Thoracic aorta (tissue), 2 donors: ENCODE results near the gene PDE8A. TPM values are rescaled to one million over a fixed set of nuclear protein-coding genes. Genes with fewer than 3 reads are reported as not detected.

ENCODE experiments used
- ATAC-seq: fragments of 150-250 bp; one replicate; pipeline ENCODE4 v1.8.0; 2017; ENCODE audit warnings: low read depth; ENCODE audit not compliant: insufficient number of reproducible peaks, low FRiP score
- DNase-seq: peaks from one replicate; pipeline ENCODE4 v3.0.0-alpha.2; 2020; ENCODE audit warnings: low spot score
- H3K27ac ChIP-seq, 2 donors: fragments of 200-600 bp; sonication (generic); 1 replicate in 1 of 2; 2 replicates in 1 of 2; pipeline ENCODE4 v1.5.1; 2016; ENCODE audit warnings: mild to moderate bottlenecking in 2 of 2, moderate library complexity in 2 of 2
- H3K27me3 ChIP-seq: fragments of 200-600 bp; sonication (generic); replicated peaks from 2 replicates; pipeline ENCODE4 v1.6.0; 2016; ENCODE audit warnings: mild to moderate bottlenecking; ENCODE audit not compliant: insufficient read depth
- H3K36me3 ChIP-seq: fragments of 200-600 bp; sonication (generic); one replicate; pipeline ENCODE4 v1.5.1; 2016
- H3K4me1 ChIP-seq, 2 donors: fragments of 200-600 bp; sonication (generic); 1 replicate in 1 of 2; 2 replicates in 1 of 2; pipeline versions ENCODE4 v1.5.1 to v1.6.0; 2016; ENCODE audit warnings: low read depth in 2 of 2, mild to moderate bottlenecking in 1 of 2; ENCODE audit not compliant: control insufficient read depth in 1 of 2
- H3K4me3 ChIP-seq: fragments of 200-600 bp; sonication (generic); 2 replicates; pipeline ENCODE4 v1.5.1; 2016; ENCODE audit warnings: mild to moderate bottlenecking
- H3K9me3 ChIP-seq: fragments of 200-600 bp; sonication (generic); 2 replicates; pipeline ENCODE4 v1.5.1; 2016
- CTCF ChIP-seq: fragments of 200-600 bp; sonication (generic); IDR thresholded peaks from one replicate; pipeline ENCODE4 v1.5.1; 2019; ENCODE audit warnings: antibody characterized with exemption
- total RNA-seq, 2 donors: library from RNA; depleted of rRNA; stranded (reverse); fragments of >200 nt; gene quantifications; one replicate each; pipeline versions ENCODE4 v1.1.0 to v1.2.3, GENCODE V29; 2016

PDE8A gene
- total RNA-seq, 2 donors from 2014 or later: 35.1 to 43.7 TPM

GRCh38 chr15:84942456-84942855 lies 39.2 kb upstream of the PDE8A start:
- Histone ChIP-seq H3K36me3 (no peaks in the 10 kb centered on the region), H3K27ac (no peak overlapping the region), H3K4me3 (no peak overlapping the region), H3K9me3 (no peaks in the 10 kb centered on the region), H3K27me3 (no peaks in the 10 kb centered on the region), H3K4me1 (peaks cover 0 to 4% of the 10 kb centered on the region in 2 donors)
- TF ChIP-seq CTCF: no peak
- ATAC-seq (no peak), DNase-seq (no peak)

GRCh38 chr15:84944311-84944710 lies 37.3 kb upstream of the PDE8A start:
- TF ChIP-seq CTCF: no peak
- Histone ChIP-seq H3K27ac (no peak overlapping the region), H3K4me1 (peaks cover 11 to 23% of the 10 kb centered on the region in 2 donors), H3K4me3 (no peak overlapping the region), H3K9me3 (no peaks in the 10 kb centered on the region), H3K36me3 (no peaks in the 10 kb centered on the region), H3K27me3 (no peaks in the 10 kb centered on the region)
- no peak for ATAC-seq
- DNase-seq: no peak

- no peak overlapping the region for H3K4me3 ChIP-seq
- peaks cover 11 to 28% of the 10 kb centered on the region in 2 donors for H3K4me1 ChIP-seq
- ATAC-seq: no peak
- TF ChIP-seq CTCF: no peak
- no peak for DNase-seq
- no peak overlapping the region for H3K27ac ChIP-seq
- H3K9me3 ChIP-seq: no peaks in the 10 kb centered on the region
- no peaks in the 10 kb centered on the region for H3K36me3 ChIP-seq
- no peaks in the 10 kb centered on the region for H3K27me3 ChIP-seq
Measured at GRCh38 chr15:84944861-84945260, 36.8 kb upstream of the PDE8A start.

GRCh38 chr15:84946772-84947489 lies 34.7 kb upstream of the PDE8A start:
- peaks cover 15 to 42% of the 10 kb centered on the region in 2 donors for H3K4me1 ChIP-seq
- no peak overlapping the region for H3K27ac ChIP-seq
- no peaks in the 10 kb centered on the region for H3K9me3 ChIP-seq
- H3K4me3 ChIP-seq: no peak overlapping the region
- H3K36me3 ChIP-seq: no peaks in the 10 kb centered on the region
- TF ChIP-seq CTCF: no peak
- no peaks in the 10 kb centered on the region for H3K27me3 ChIP-seq
- DNase-seq (no peak), ATAC-seq (no peak)

GRCh38 chr15:84947947-84948830 lies 33.5 kb upstream of the PDE8A start:
- no peak for TF ChIP-seq CTCF
- Histone ChIP-seq H3K27ac (peak overlapping the region; percentile 66 to 78), H3K36me3 (no peaks in the 10 kb centered on the region), H3K4me1 (peaks cover 15 to 42% of the 10 kb centered on the region in 2 donors), H3K4me3 (no peak overlapping the region), H3K27me3 (no peaks in the 10 kb centered on the region), H3K9me3 (no peaks in the 10 kb centered on the region)
- DNase-seq (peak; percentile 67), ATAC-seq (peak; percentile 91)
